Uterus (tissue), 4 donors: ENCODE measurements around the gene UBAC1. TPM values are rescaled to one million over a fixed set of nuclear protein-coding genes. Genes with fewer than 3 reads are reported as not detected.

ENCODE experiments used
- DNase-seq, 2 donors: peaks; one replicate each; pipeline ENCODE4 v3.0.0-alpha.2; 2019 to 2020
- H3K27ac ChIP-seq, 2 donors: fragments of 200-600 bp; sonication (generic); 1 replicate in 1 of 2; 2 replicates in 1 of 2; pipeline ENCODE4 v1.5.1; 2016 to 2018
- H3K27me3 ChIP-seq, 2 donors: fragments of 200-600 bp; sonication (generic); one replicate each; pipeline ENCODE4 v1.5.1; 2018 to 2019; ENCODE audit warnings: control low read depth in 1 of 2
- H3K36me3 ChIP-seq, 2 donors: fragments of 200-600 bp; sonication (generic); one replicate each; pipeline ENCODE4 v1.5.1; 2019; ENCODE audit warnings: control low read depth in 1 of 2
- H3K4me1 ChIP-seq, 2 donors: fragments of 200-600 bp; sonication (generic); one replicate each; pipeline ENCODE4 v1.5.1; 2018 to 2019; ENCODE audit warnings: control low read depth in 1 of 2
- H3K4me3 ChIP-seq, 2 donors: fragments of 200-600 bp; sonication (generic); 1 replicate in 1 of 2; 2 replicates in 1 of 2; pipeline ENCODE4 v1.5.1; 2018 to 2019; ENCODE audit warnings: mild to moderate bottlenecking in 1 of 2
- H3K9me3 ChIP-seq, 2 donors: fragments of 200-600 bp; sonication (generic); one replicate each; pipeline ENCODE4 v1.5.1; 2019; ENCODE audit warnings: control low read depth in 1 of 2
- CTCF ChIP-seq, 4 experiments: fragments of 200-600 bp in 2 of 4; fragments of 450-650 bp in 2 of 4; sonication (generic) in 2 of 4; IDR thresholded peaks; one replicate each; pipeline ENCODE4 v1.5.1; 2016 to 2019; ENCODE audit warnings: antibody characterized with exemption in 4 of 4, mild to moderate bottlenecking in 2 of 4, moderate library complexity in 1 of 4
- POLR2A ChIP-seq, 2 donors: fragments of 450-650 bp; IDR thresholded peaks; one replicate each; pipeline ENCODE4 v1.6.1; 2016; ENCODE audit warnings: antibody characterized with exemption in 2 of 2, mild to moderate bottlenecking in 1 of 2, moderate library complexity in 1 of 2
- intact Hi-C: fragments of 100-400 bp; cut with DNase I; formaldehyde crosslinking; loops from one replicate; pipeline ENCODE4 v1.15.1; 2023; ENCODE audit warnings: low total_unique reads
- total RNA-seq, 4 donors: library from RNA; depleted of rRNA in 3 of 4; stranded (reverse); fragments of >200 nt in 3 of 4; gene quantifications; one replicate each; pipeline versions ENCODE4 v1.1.0 to v1.2.4, GENCODE V29; 2014 to 2023
- donor health status: DM: yes; HTN: yes; CAD: no.

Gene UBAC1
- total RNA-seq, 4 donors from 2014 or later, result 25.1 to 46.1 (median 35.8) TPM

- intact Hi-C loops, result no loop called here
- Histone ChIP-seq H3K9me3 (no peaks in the 10 kb centered on the region), H3K4me3 (no peak overlapping the region), H3K27me3 (no peaks in the 10 kb centered on the region), H3K36me3 (no peaks in the 10 kb centered on the region), H3K27ac (no peak overlapping the region), H3K4me1 (no peaks in the 10 kb centered on the region)
- DNase-seq, result no peak
- no peak for TF ChIP-seq POLR2A (IDR thresholded peaks at IDR 0.05)
- TF ChIP-seq CTCF (IDR thresholded peaks at IDR 0.05), result no peak
These were observed 36.4 kb downstream of the UBAC1 start for GRCh38 chr9:135924628-135925338.

GRCh38 chr9:135923508-135923907 is 37.7 kb downstream of the UBAC1 start:
- Histone ChIP-seq H3K4me1 (no peaks in the 10 kb centered on the region), H3K27me3 (no peaks in the 10 kb centered on the region), H3K4me3 (no peak overlapping the region), H3K27ac (no peak overlapping the region), H3K36me3 (no peaks in the 10 kb centered on the region), H3K9me3 (peaks cover 0 to 3% of the 10 kb centered on the region in 2 donors)
- no peak for TF ChIP-seq POLR2A (IDR thresholded peaks at IDR 0.05)
- no peak for TF ChIP-seq CTCF (IDR thresholded peaks at IDR 0.05)
- DNase-seq, result no peak
- intact Hi-C loops, result no loop called here

- H3K9me3 ChIP-seq, result peaks cover 0 to 17% of the 10 kb centered on the region in 2 donors
- no peak overlapping the region for H3K27ac ChIP-seq
- H3K36me3 ChIP-seq, result no peaks in the 10 kb centered on the region
- H3K4me1 ChIP-seq, result no peaks in the 10 kb centered on the region
- no peak for TF ChIP-seq CTCF (IDR thresholded peaks at IDR 0.05)
- TF ChIP-seq POLR2A (IDR thresholded peaks at IDR 0.05), result no peak
- no peak overlapping the region for H3K4me3 ChIP-seq
- intact Hi-C loops, result no loop called here
- no peaks in the 10 kb centered on the region for H3K27me3 ChIP-seq
- DNase-seq, result no peak
These were observed 39.3 kb downstream of the UBAC1 start for GRCh38 chr9:135921749-135922310.

- peaks cover 0 to 24% of the 10 kb centered on the region in 2 donors for H3K9me3 ChIP-seq
- intact Hi-C loops, result no loop called here
- no peak for DNase-seq
These were observed 40.1 kb downstream of the UBAC1 start for GRCh38 chr9:135920973-135921585.

More at GRCh38 chr9:135920973-135921585, 40.1 kb downstream of the UBAC1 start:
- no peak overlapping the region for H3K4me3 ChIP-seq
- no peak for TF ChIP-seq CTCF (IDR thresholded peaks at IDR 0.05)
- no peak for TF ChIP-seq POLR2A (IDR thresholded peaks at IDR 0.05)
- no peaks in the 10 kb centered on the region for H3K4me1 ChIP-seq
- no peaks in the 10 kb centered on the region for H3K27me3 ChIP-seq
- H3K36me3 ChIP-seq, result no peaks in the 10 kb centered on the region
- no peak overlapping the region for H3K27ac ChIP-seq
